Kasumi-1 (cell line): Measurements from ENCODE around the gene SLC25A6.
"Not testable (repeated sequence)": the region's sequence is repeated elsewhere in the genome, so short reads cannot be mapped to it uniquely, and the experiment has no call there.

ENCODE experiments used
- DNase-seq, 2 experiments: peaks; one replicate each; lab custom pipeline; 2025; lab: John Stamatoyannopoulos, UW

The SLC25A6 gene

GRCh38 chrX:1391707-1392375 is at the start of gene SLC25A6:
Gene SLC25A6, minus strand, starts transcription at chrX:1392113. Its CDS starts 104 bp downstream, at chrX:1392009.
- DNase-seq, result no peak

GRCh38 chrX:1440506-1440905 is 48.6 kb upstream of the SLC25A6 start:
- no peak for DNase-seq

GRCh38 chrX:1435241-1435895 is 43.5 kb upstream of the SLC25A6 start:
- DNase-seq, result no peak

GRCh38 chrX:1434871-1435240 is 42.9 kb upstream of the SLC25A6 start:
- no peak for DNase-seq

- DNase-seq, result no peak
Observed at GRCh38 chrX:1433646-1434357, 41.9 kb upstream of the SLC25A6 start.

GRCh38 chrX:1430451-1430850 is 38.5 kb upstream of the SLC25A6 start:
- DNase-seq, result no peak

GRCh38 chrX:1427756-1428155 is 35.8 kb upstream of the SLC25A6 start:
- DNase-seq, result no peak

GRCh38 chrX:1426321-1426720 is 34.4 kb upstream of the SLC25A6 start:
- not testable (repeated sequence) for DNase-seq

- DNase-seq, result no peak
Observed at GRCh38 chrX:1425381-1425780, 33.5 kb upstream of the SLC25A6 start.

- DNase-seq, result no peak
Observed at GRCh38 chrX:1424147-1424851, 32.4 kb upstream of the SLC25A6 start.

GRCh38 chrX:1423215-1423614 is 31.3 kb upstream of the SLC25A6 start:
- no peak for DNase-seq

- DNase-seq, result no peak
Observed at GRCh38 chrX:1422135-1422465, 30.2 kb upstream of the SLC25A6 start.

- DNase-seq, result no peak
Observed at GRCh38 chrX:1421433-1422134, 29.7 kb upstream of the SLC25A6 start.

GRCh38 chrX:1420371-1420770 is 28.5 kb upstream of the SLC25A6 start:
- no peak for DNase-seq

- DNase-seq, result no peak
Observed at GRCh38 chrX:1419545-1420355, 27.8 kb upstream of the SLC25A6 start.

- DNase-seq, result no peak
Observed at GRCh38 chrX:1418901-1419544, 27.1 kb upstream of the SLC25A6 start.

GRCh38 chrX:1417921-1418771 is 26.2 kb upstream of the SLC25A6 start:
- no peak for DNase-seq

GRCh38 chrX:1416965-1417760 is 25.2 kb upstream of the SLC25A6 start:
- no peak for DNase-seq

GRCh38 chrX:1416327-1416784 is 24.4 kb upstream of the SLC25A6 start:
- DNase-seq, result no peak
